GM23338 (cell line): ENCODE measurements around the gene AK2. TPM values are rescaled to one million over a fixed set of nuclear protein-coding genes. Genes with fewer than 3 reads are reported as not detected.

Source experiments
- ATAC-seq: fragments of 200-7000 bp; cut with Tn5 transposase; 3 replicates; pipeline ENCODE4 v1.9.1; 2020
- DNase-seq: peaks from one replicate; pipeline ENCODE4 v3.0.0-alpha.2; 2015; ENCODE audit warnings: low spot score
- H2AFZ ChIP-seq: fragments of 200-600 bp; sonication (generic); 2 replicates; pipeline ENCODE4 v1.8.0; 2016; ENCODE audit warnings: antibody characterized with exemption, mild to moderate bottlenecking, moderate library complexity
- H3F3A ChIP-seq: fragments of 200-600 bp; sonication (generic); replicated peaks from 2 replicates; pipeline ENCODE4 v1.8.0; 2017; ENCODE audit warnings: antibody characterized with exemption, mixed run types, low read depth
- H3K27ac ChIP-seq: fragments of 200-600 bp; sonication (generic); 2 replicates; pipeline ENCODE4 v1.6.1; 2016; ENCODE audit warnings: low read depth
- H3K27me3 ChIP-seq: fragments of 200-600 bp; sonication (generic); 2 replicates; pipeline ENCODE4 v1.8.0; 2016; ENCODE audit warnings: mild to moderate bottlenecking, mixed run types, moderate library complexity; ENCODE audit not compliant: insufficient read depth
- H3K36me3 ChIP-seq: fragments of 200-600 bp; sonication (generic); 2 replicates; pipeline ENCODE4 v1.8.0; 2016; ENCODE audit warnings: mild to moderate bottlenecking; ENCODE audit not compliant: insufficient read depth
- H3K4me1 ChIP-seq: fragments of 200-600 bp; sonication (generic); 2 replicates; pipeline ENCODE4 v1.8.0; 2016; ENCODE audit warnings: mild to moderate bottlenecking, moderate library complexity; ENCODE audit not compliant: insufficient read depth
- H3K4me2 ChIP-seq: fragments of 200-600 bp; sonication (generic); 2 replicates; pipeline ENCODE4 v1.7.1; 2017; ENCODE audit warnings: mixed run types
- H3K4me3 ChIP-seq: fragments of 200-600 bp; sonication (generic); 2 replicates; pipeline ENCODE4 v1.6.1; 2016; ENCODE audit warnings: mixed run types
- H3K79me2 ChIP-seq: fragments of 200-600 bp; sonication (generic); replicated peaks from 2 replicates; pipeline ENCODE4 v1.8.0; 2017; ENCODE audit warnings: mild to moderate bottlenecking; ENCODE audit not compliant: insufficient read depth
- H3K9me2 ChIP-seq: fragments of 200-600 bp; sonication (generic); 2 replicates; pipeline ENCODE4 v1.8.0; 2017; ENCODE audit not compliant: insufficient read depth
- H4K20me1 ChIP-seq: fragments of 200-600 bp; sonication (generic); replicated peaks from 2 replicates; pipeline ENCODE4 v1.8.0; 2017; ENCODE audit warnings: mild to moderate bottlenecking; ENCODE audit not compliant: insufficient read depth
- H3K27ac Mint-ChIP-seq: 2 replicates; pipeline ENCODE4 v1.8.0; 2020; ENCODE audit warnings: inconsistent platforms, mild to moderate bottlenecking, moderate library complexity, mixed read lengths
- H3K27me3 Mint-ChIP-seq: 3 replicates; pipeline ENCODE4 v1.8.0; 2022; ENCODE audit warnings: low read depth, mild to moderate bottlenecking, moderate library complexity, mixed read lengths, inconsistent platforms; ENCODE audit not compliant: insufficient read depth, poor library complexity
- H3K36me3 Mint-ChIP-seq: 3 replicates; pipeline ENCODE4 v1.8.0; 2021; ENCODE audit warnings: low read depth, mild to moderate bottlenecking, inconsistent platforms, moderate library complexity, mixed read lengths
- H3K4me1 Mint-ChIP-seq: 3 replicates; pipeline ENCODE4 v1.8.0; 2020; ENCODE audit warnings: mild to moderate bottlenecking, inconsistent platforms, mixed read lengths
- H3K4me3 Mint-ChIP-seq: 3 replicates; pipeline ENCODE4 v1.8.0; 2021; ENCODE audit warnings: moderate library complexity, mild to moderate bottlenecking, inconsistent platforms, mixed read lengths
- H3K9me3 Mint-ChIP-seq: 3 replicates; pipeline ENCODE4 v1.8.0; 2020; ENCODE audit warnings: moderate library complexity, mild to moderate bottlenecking, inconsistent platforms, mixed read lengths
- CREB1 ChIP-seq: fragments of 250-450 bp; sonication (Bioruptor Pico); IDR thresholded peaks from 2 replicates; pipeline ENCODE4 v1.5.0; 2020; ENCODE audit warnings: low read depth, mild to moderate bottlenecking, moderate library complexity
- CTCF ChIP-seq, 2 experiments: fragments of 200-600 bp in 1 of 2; sonication (generic) in 1 of 2; conservative IDR thresholded peaks; 2 replicates each; pipeline versions ENCODE4 v1.5.1 to v1.6.1; 2016 to 2017; ENCODE audit warnings: antibody characterized with exemption in 2 of 2, low read depth in 2 of 2, mild to moderate bottlenecking in 2 of 2, moderate library complexity in 1 of 2
- ETS1 ChIP-seq: IDR thresholded peaks from 2 replicates; pipeline ENCODE4 v1.6.1; 2016; ENCODE audit warnings: antibody characterized with exemption
- EZH2 ChIP-seq: fragments of 200-600 bp; sonication (generic); IDR thresholded peaks from one replicate; pipeline ENCODE4 v1.8.0; 2017; ENCODE audit warnings: antibody characterized with exemption, mild to moderate bottlenecking, low read depth; ENCODE audit not compliant: unreplicated experiment
- EZH2phosphoT487 ChIP-seq: fragments of 200-600 bp; sonication (generic); IDR thresholded peaks from one replicate; pipeline ENCODE4 v1.8.1; 2018; ENCODE audit warnings: antibody characterized with exemption; ENCODE audit not compliant: unreplicated experiment
- NANOG ChIP-seq: IDR thresholded peaks from 2 replicates; pipeline ENCODE4 v1.6.1; 2016; ENCODE audit warnings: antibody characterized with exemption, borderline replicate concordance
- POLR2AphosphoS5 ChIP-seq: IDR thresholded peaks from 2 replicates; pipeline ENCODE4 v1.6.1; 2016; ENCODE audit warnings: antibody characterized with exemption, low read depth
- STAT1 ChIP-seq: IDR thresholded peaks from one replicate; pipeline ENCODE4 v1.6.1; 2016; ENCODE audit warnings: antibody characterized with exemption; ENCODE audit not compliant: unreplicated experiment
- ZNF114 ChIP-seq: fragments of 250-450 bp; sonication (Bioruptor Pico); IDR thresholded peaks from 2 replicates; pipeline ENCODE4 v1.5.0; 2020; ENCODE audit warnings: mild to moderate bottlenecking, moderate library complexity
- ZNF331 ChIP-seq: fragments of 250-450 bp; sonication (Bioruptor Pico); IDR thresholded peaks from 2 replicates; pipeline ENCODE4 v1.5.0; 2020; ENCODE audit warnings: low read depth, mild to moderate bottlenecking, moderate library complexity
- ZNF462 ChIP-seq: fragments of 250-450 bp; sonication (Bioruptor Pico); IDR thresholded peaks from 2 replicates; pipeline ENCODE4 v1.5.0; 2020; ENCODE audit warnings: mild to moderate bottlenecking, moderate library complexity
- polyA plus RNA-seq: library from polyadenylated mRNA; unstranded; fragments of >200 nt; fragmentation: Nextera tagmentation; extraction: Ambion mirVana; gene quantifications from 2 replicates; pipeline ENCODE4 v1.2.1, GENCODE V29; 2016
- total RNA-seq: library from RNA; depleted of rRNA; stranded (reverse); fragments of >200 nt; shearing (Covaris generic); gene quantifications from 2 replicates; pipeline ENCODE4 v1.2.3, GENCODE V29; 2014

AK2 gene
- total and polyA plus RNA-seq, 2 experiments from 2014 or later: 125 to 142 TPM

- peak overlapping the region; percentile 9; the same call in 1 of the 2 replicates for H3K4me2 ChIP-seq
- Mint-ChIP-seq H3K4me3 (no peak overlapping the region; the same call in 2 of the 3 replicates), H3K27me3 (peaks cover 16% of the 10 kb centered on the region), H3K9me3 (no peaks in the 10 kb centered on the region), H3K4me1 (peaks cover 22% of the 10 kb centered on the region), H3K36me3 (no peaks in the 10 kb centered on the region), H3K27ac (no peak overlapping the region)
- H3K79me2 ChIP-seq: no peaks in the 10 kb centered on the region
- H2AFZ ChIP-seq: no peak overlapping the region
- no peak overlapping the region for H3K27ac ChIP-seq
- DNase-seq (no peak), ATAC-seq (no peak; the same call in 2 of the 3 replicates)
- H3K4me1 ChIP-seq: peaks cover 7% of the 10 kb centered on the region; the same call in 1 of the 2 replicates
- no peaks in the 10 kb centered on the region for H4K20me1 ChIP-seq
- no peaks in the 10 kb centered on the region for H3K36me3 ChIP-seq
- no peaks in the 10 kb centered on the region for H3K27me3 ChIP-seq
- H3K4me3 ChIP-seq: no peak overlapping the region
- no peaks in the 10 kb centered on the region for H3K9me2 ChIP-seq
- no peaks in the 10 kb centered on the region for H3F3A ChIP-seq
- TF ChIP-seq EZH2 (no peak), EZH2phosphoT487 (no peak), ZNF114 (CRISPR knock-in tag) (no peak), NANOG (no peak), ETS1 (no peak)
Measured at GRCh38 chr1:32991819-32992488, 44.7 kb downstream of the AK2 start.

- Histone ChIP-seq H4K20me1 (no peaks in the 10 kb centered on the region), H2AFZ (no peak overlapping the region), H3K36me3 (no peaks in the 10 kb centered on the region), H3K79me2 (no peaks in the 10 kb centered on the region), H3K4me1 (peaks cover 7% of the 10 kb centered on the region; the same call in 1 of the 2 replicates), H3K9me2 (no peaks in the 10 kb centered on the region), H3F3A (no peaks in the 10 kb centered on the region), H3K4me2 (no peak overlapping the region), H3K27me3 (no peaks in the 10 kb centered on the region), H3K27ac (no peak overlapping the region), H3K4me3 (no peak overlapping the region)
- Mint-ChIP-seq H3K27me3 (peaks cover 19% of the 10 kb centered on the region), H3K27ac (no peak overlapping the region), H3K4me3 (no peak overlapping the region), H3K36me3 (no peaks in the 10 kb centered on the region), H3K4me1 (peaks cover 22% of the 10 kb centered on the region), H3K9me3 (no peaks in the 10 kb centered on the region)
- ATAC-seq: no peak
- no peak for DNase-seq
- TF ChIP-seq STAT1: no peak
- no peak for TF ChIP-seq CREB1 (CRISPR knock-in tag)
- no peak for TF ChIP-seq ZNF462
- no peak for TF ChIP-seq EZH2phosphoT487
- TF ChIP-seq CTCF (conservative IDR thresholded peaks at IDR 0.05; ENCODE audit: low read depth in 2 of 2): no peak
- no peak for TF ChIP-seq POLR2AphosphoS5
- no peak for TF ChIP-seq ZNF331 (CRISPR knock-in tag)
- TF ChIP-seq NANOG: no peak
- no peak for TF ChIP-seq ZNF114 (CRISPR knock-in tag)
- no peak for TF ChIP-seq ETS1
Measured at GRCh38 chr1:32991386-32991785, 45.3 kb downstream of the AK2 start.
